ENCODE results near the gene HYCC1. TPM values are rescaled to one million over a fixed set of nuclear protein-coding genes. Genes with fewer than 3 reads are reported as not detected.
"Not testable (repeated sequence)": the region's sequence is repeated elsewhere in the genome, so short reads cannot be mapped to it uniquely, and the experiment has no call there.

The HYCC1 gene
- 50.2 TPM for total RNA-seq

GRCh38 chr7:23013715-23014649 lies at the start of gene HYCC1:
TSS of gene HYCC1 (minus strand) at chr7:23014130. CDS start at chr7:22991111, 23,019 bp downstream.
- DNase-seq, result peak; percentile 98

- no peak for DNase-seq
Measured at GRCh38 chr7:23062452-23062851, 48.5 kb upstream of the HYCC1 start.

- no peak for DNase-seq
Measured at GRCh38 chr7:23061327-23061726, 47.4 kb upstream of the HYCC1 start.

GRCh38 chr7:23058408-23059096 lies 44.6 kb upstream of the HYCC1 start:
- DNase-seq, result no peak

- DNase-seq, result peak; percentile 45
Measured at GRCh38 chr7:23055582-23056178, 41.8 kb upstream of the HYCC1 start.

GRCh38 chr7:23051124-23051485 lies 37.2 kb upstream of the HYCC1 start:
- DNase-seq, result not testable (repeated sequence)

- not testable (repeated sequence) for DNase-seq
Measured at GRCh38 chr7:23046336-23046735, 32.4 kb upstream of the HYCC1 start.

- DNase-seq, result not testable (repeated sequence)
Measured at GRCh38 chr7:23045086-23045485, 31.2 kb upstream of the HYCC1 start.

- DNase-seq, result no peak
Measured at GRCh38 chr7:23044581-23044980, 30.7 kb upstream of the HYCC1 start.

GRCh38 chr7:23043441-23043840 lies 29.5 kb upstream of the HYCC1 start:
- DNase-seq, result no peak

GRCh38 chr7:23039674-23040073 lies 25.7 kb upstream of the HYCC1 start:
- not testable (repeated sequence) for DNase-seq

GRCh38 chr7:23035542-23036371 lies 21.8 kb upstream of the HYCC1 start:
- DNase-seq, result not testable (repeated sequence)

GRCh38 chr7:23027261-23027660 lies 13.3 kb upstream of the HYCC1 start:
- no peak for DNase-seq

- DNase-seq, result no peak
Measured at GRCh38 chr7:23026164-23026563, 12.2 kb upstream of the HYCC1 start.

GRCh38 chr7:23024454-23024853 lies 10.5 kb upstream of the HYCC1 start:
- no peak for DNase-seq

GRCh38 chr7:23022851-23023250 lies 8.9 kb upstream of the HYCC1 start:
- no peak for DNase-seq

- no peak for DNase-seq
Measured at GRCh38 chr7:23022258-23022769, 8.4 kb upstream of the HYCC1 start.

- DNase-seq, result peak; percentile 61
Measured at GRCh38 chr7:23021596-23021995, 7.7 kb upstream of the HYCC1 start.

GRCh38 chr7:23020742-23021401 lies 6.9 kb upstream of the HYCC1 start:
- DNase-seq, result peak; percentile 80

- peak; percentile 10 for DNase-seq
Measured at GRCh38 chr7:23018750-23019149, 4.8 kb upstream of the HYCC1 start.

GRCh38 chr7:23017309-23017708 lies 3.4 kb upstream of the HYCC1 start:
- DNase-seq, result no peak

Measured in skin of body (tissue), 2 donors.